Calu3 (cell line): ENCODE measurements around the gene FOXI1. TPM values are rescaled to one million over a fixed set of nuclear protein-coding genes. Genes with fewer than 3 reads are reported as not detected.

Experiments
- BruUV-seq: library from RNA; stranded (reverse); fragments of 400-500 nt; replicated peaks from 2 replicates; lab custom pipeline; 2021; lab: Mats Ljungman, UMichigan
- CTCF ChIA-PET: fragments of 300-600 bp; sonication (Branson Sonifier 250); formaldehyde crosslinking; loops from one replicate; lab custom pipeline; 2022; ENCODE audit warnings: antibody characterized with exemption; lab: Charles Lee
- DNase-seq: peaks from one replicate; pipeline ENCODE4 v3.0.0; 2022
- H3K27ac Mint-ChIP-seq: one replicate; pipeline ENCODE4 v1.8.0; 2022; ENCODE audit warnings: mixed read lengths; ENCODE audit not compliant: unreplicated experiment
- H3K27me3 Mint-ChIP-seq: one replicate; pipeline ENCODE4 v1.8.0; 2022; ENCODE audit warnings: mixed read lengths; ENCODE audit not compliant: unreplicated experiment
- H3K36me3 Mint-ChIP-seq: one replicate; pipeline ENCODE4 v1.8.0; 2022; ENCODE audit warnings: mild to moderate bottlenecking, moderate library complexity, mixed read lengths; ENCODE audit not compliant: insufficient read depth, unreplicated experiment
- H3K4me1 Mint-ChIP-seq: one replicate; pipeline ENCODE4 v1.8.0; 2022; ENCODE audit warnings: mild to moderate bottlenecking, low read depth, mixed read lengths; ENCODE audit not compliant: unreplicated experiment
- H3K4me3 Mint-ChIP-seq: one replicate; pipeline ENCODE4 v1.8.0; 2022; ENCODE audit warnings: mild to moderate bottlenecking, low read depth, moderate library complexity, mixed read lengths; ENCODE audit not compliant: unreplicated experiment
- H3K9me3 Mint-ChIP-seq: one replicate; pipeline ENCODE4 v1.8.0; 2022; ENCODE audit warnings: low read depth, mixed read lengths; ENCODE audit not compliant: unreplicated experiment
- CTCF ChIP-seq: fragments of 200-600 bp; IDR thresholded peaks from one replicate; pipeline ENCODE4 v1.8.0; 2022; ENCODE audit warnings: antibody characterized with exemption; ENCODE audit not compliant: unreplicated experiment
- intact Hi-C: fragments of 100-400 bp; cut with micrococcal nuclease; formaldehyde crosslinking; loops from one replicate; pipeline ENCODE4 v1.10.0; 2022; ENCODE audit not compliant: unreplicated experiment
- total RNA-seq: library from RNA; stranded (reverse); gene quantifications from 2 replicates; pipeline ENCODE4 v1.2.3, GENCODE V29; 2022

Gene FOXI1
- total RNA-seq, 1 experiment from 2014 or later = not detected

GRCh38 chr5:170067152-170067551 lies 38.5 kb upstream of the FOXI1 start:
- no peaks in the 10 kb centered on the region for H3K4me1 Mint-ChIP-seq
- no peaks in the 10 kb centered on the region for H3K9me3 Mint-ChIP-seq
- TF ChIP-seq CTCF = no peak
- H3K27ac Mint-ChIP-seq = no peak overlapping the region
- CTCF ChIA-PET = no interaction called here
- peaks cover 95% of the 10 kb centered on the region for H3K27me3 Mint-ChIP-seq
- intact Hi-C loops = no loop called here
- H3K4me3 Mint-ChIP-seq = no peak overlapping the region
- H3K36me3 Mint-ChIP-seq = no peaks in the 10 kb centered on the region
- no TSS peak for BruUV-seq
- DNase-seq = no peak

- peaks cover 90% of the 10 kb centered on the region for H3K27me3 Mint-ChIP-seq
- H3K4me3 Mint-ChIP-seq = no peak overlapping the region
- no peaks in the 10 kb centered on the region for H3K4me1 Mint-ChIP-seq
- H3K27ac Mint-ChIP-seq = no peak overlapping the region
- no TSS peak for BruUV-seq
- intact Hi-C loops = no loop called here
- no peak for DNase-seq
- CTCF ChIA-PET = no interaction called here
- TF ChIP-seq CTCF = no peak
- H3K9me3 Mint-ChIP-seq = no peaks in the 10 kb centered on the region
- H3K36me3 Mint-ChIP-seq = no peaks in the 10 kb centered on the region
Observed at GRCh38 chr5:170067574-170068170, 38.0 kb upstream of the FOXI1 start.

GRCh38 chr5:170069512-170069911 lies 36.2 kb upstream of the FOXI1 start:
- CTCF ChIA-PET = interaction anchor here (1.8 kb wide), 1 partner anchor 9 kb away, joined by 4 read pairs; no protein-coding TSS in a partner anchor
- H3K36me3 Mint-ChIP-seq = no peaks in the 10 kb centered on the region
- no peak for TF ChIP-seq CTCF
- no TSS peak for BruUV-seq
- no peak for DNase-seq
- H3K4me3 Mint-ChIP-seq = no peak overlapping the region
- H3K9me3 Mint-ChIP-seq = no peaks in the 10 kb centered on the region
- intact Hi-C loops = no loop called here
- no peak overlapping the region for H3K27ac Mint-ChIP-seq
- H3K4me1 Mint-ChIP-seq = no peaks in the 10 kb centered on the region
- peaks cover 86% of the 10 kb centered on the region for H3K27me3 Mint-ChIP-seq

GRCh38 chr5:170070556-170071412 lies 34.9 kb upstream of the FOXI1 start:
- intact Hi-C loops = loop anchor here (5.0 kb wide), 1 partner anchor 368 kb away; no protein-coding TSS in a partner anchor
- no peaks in the 10 kb centered on the region for H3K4me1 Mint-ChIP-seq
- no peak overlapping the region for H3K4me3 Mint-ChIP-seq
- no peaks in the 10 kb centered on the region for H3K9me3 Mint-ChIP-seq
- no peaks in the 10 kb centered on the region for H3K36me3 Mint-ChIP-seq
- BruUV-seq = no TSS peak
- H3K27ac Mint-ChIP-seq = no peak overlapping the region
- peak; percentile 53 for DNase-seq
- CTCF ChIA-PET = interaction anchor here (1.0 to 2.1 kb wide), 6 partner anchors 11 to 369 kb away, joined by 3 to 8 read pairs (median 4); no protein-coding TSS in a partner anchor
- TF ChIP-seq CTCF = peak; percentile 87
- peaks cover 86% of the 10 kb centered on the region for H3K27me3 Mint-ChIP-seq
